Peyer's patch (tissue), 4 donors: ENCODE measurements around the gene TEX52.
A peak's percentile ranks its signal among the peaks of the same experiment; 100 is the strongest.

Experiments
- POLR2A ChIP-seq, 2 donors: fragments of 450-650 bp; IDR thresholded peaks; one replicate each; pipeline ENCODE4 v1.5.1; 2017; ENCODE audit warnings: antibody characterized with exemption in 2 of 2, mild to moderate bottlenecking in 2 of 2, moderate library complexity in 2 of 2
- TF ChIP-seq, protein P1 (sequence below), 6 experiments: fragments of 450-650 bp in 4 of 6; fragments of 200-600 bp in 2 of 6; sonication (generic) in 1 of 6; IDR thresholded peaks; one replicate each; pipeline ENCODE4 v1.5.1; 2017 to 2019; ENCODE audit warnings: antibody characterized with exemption in 6 of 6, mild to moderate bottlenecking in 3 of 6, moderate library complexity in 1 of 6

DNA sequence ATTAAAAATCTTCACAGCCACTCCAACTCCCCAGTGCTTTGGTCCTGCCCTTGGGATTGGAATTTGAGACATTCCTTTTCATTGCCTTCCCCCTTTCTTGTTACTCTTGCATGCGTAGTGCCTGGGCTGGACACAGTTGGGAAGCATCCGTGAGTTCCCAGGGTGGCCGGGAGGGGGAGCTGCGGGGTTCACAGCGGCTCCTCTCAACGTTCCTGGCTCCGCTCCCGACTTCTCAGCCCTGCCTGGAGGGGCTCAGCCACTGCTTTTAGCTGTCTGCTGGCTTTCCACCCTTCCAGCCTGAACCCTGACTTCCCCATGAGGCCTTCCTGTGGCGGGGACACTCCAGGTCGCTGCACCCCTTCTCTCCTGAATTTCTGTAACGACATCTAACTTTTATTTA, 3.2 kb downstream of the TEX52 start:
- TF ChIP-seq, protein P1, sequence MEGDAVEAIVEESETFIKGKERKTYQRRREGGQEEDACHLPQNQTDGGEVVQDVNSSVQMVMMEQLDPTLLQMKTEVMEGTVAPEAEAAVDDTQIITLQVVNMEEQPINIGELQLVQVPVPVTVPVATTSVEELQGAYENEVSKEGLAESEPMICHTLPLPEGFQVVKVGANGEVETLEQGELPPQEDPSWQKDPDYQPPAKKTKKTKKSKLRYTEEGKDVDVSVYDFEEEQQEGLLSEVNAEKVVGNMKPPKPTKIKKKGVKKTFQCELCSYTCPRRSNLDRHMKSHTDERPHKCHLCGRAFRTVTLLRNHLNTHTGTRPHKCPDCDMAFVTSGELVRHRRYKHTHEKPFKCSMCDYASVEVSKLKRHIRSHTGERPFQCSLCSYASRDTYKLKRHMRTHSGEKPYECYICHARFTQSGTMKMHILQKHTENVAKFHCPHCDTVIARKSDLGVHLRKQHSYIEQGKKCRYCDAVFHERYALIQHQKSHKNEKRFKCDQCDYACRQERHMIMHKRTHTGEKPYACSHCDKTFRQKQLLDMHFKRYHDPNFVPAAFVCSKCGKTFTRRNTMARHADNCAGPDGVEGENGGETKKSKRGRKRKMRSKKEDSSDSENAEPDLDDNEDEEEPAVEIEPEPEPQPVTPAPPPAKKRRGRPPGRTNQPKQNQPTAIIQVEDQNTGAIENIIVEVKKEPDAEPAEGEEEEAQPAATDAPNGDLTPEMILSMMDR (IDR thresholded peaks at IDR 0.05): peak in 5 of 6 experiments; percentile 8 to 77 (median 71)
- no peak for TF ChIP-seq POLR2A (IDR thresholded peaks at IDR 0.05)
